Endothelial cell (in vitro differentiated cells): Measurements from ENCODE around the gene POU5F2. TPM values are rescaled to one million over a fixed set of nuclear protein-coding genes. Genes with fewer than 3 reads are reported as not detected.

ENCODE experiments used
- DNase-seq: peaks from one replicate; pipeline ENCODE4 v3.0.0; 2021; ENCODE audit warnings: low spot score
- H3K27ac Mint-ChIP-seq: one replicate; pipeline ENCODE4 v1.8.0; 2021; ENCODE audit warnings: mixed read lengths, inconsistent platforms; ENCODE audit not compliant: unreplicated experiment
- H3K27me3 Mint-ChIP-seq: one replicate; pipeline ENCODE4 v1.8.0; 2021; ENCODE audit warnings: mild to moderate bottlenecking, moderate library complexity, mixed read lengths, inconsistent platforms; ENCODE audit not compliant: unreplicated experiment
- H3K36me3 Mint-ChIP-seq: one replicate; pipeline ENCODE4 v1.8.0; 2021; ENCODE audit warnings: mild to moderate bottlenecking, low read depth, mixed read lengths, inconsistent platforms; ENCODE audit not compliant: unreplicated experiment
- H3K4me1 Mint-ChIP-seq: one replicate; pipeline ENCODE4 v1.8.0; 2021; ENCODE audit warnings: mild to moderate bottlenecking, mixed read lengths, inconsistent platforms; ENCODE audit not compliant: unreplicated experiment
- H3K4me3 Mint-ChIP-seq: one replicate; pipeline ENCODE4 v1.8.0; 2021; ENCODE audit warnings: mild to moderate bottlenecking, mixed read lengths, inconsistent platforms; ENCODE audit not compliant: unreplicated experiment
- H3K9me3 Mint-ChIP-seq: one replicate; pipeline ENCODE4 v1.8.0; 2021; ENCODE audit warnings: mixed read lengths, inconsistent platforms; ENCODE audit not compliant: unreplicated experiment
- CTCF ChIP-seq: fragments of 200-600 bp; sonication (generic); IDR thresholded peaks from one replicate; pipeline ENCODE4 v1.5.0; 2021; ENCODE audit warnings: antibody characterized with exemption; ENCODE audit not compliant: unreplicated experiment
- total RNA-seq: library from RNA; stranded (reverse); fragmentation: NEBNext Ultra II Directional; extraction: Animal tissue kit (Norgen Biotek cat#: 25700); gene quantifications from one replicate; pipeline ENCODE4 v1.2.1, GENCODE V29; 2021; ENCODE audit not compliant: unreplicated experiment

Gene POU5F2
- total RNA-seq, 1 donor from 2014 or later: 0.64 TPM

DNA sequence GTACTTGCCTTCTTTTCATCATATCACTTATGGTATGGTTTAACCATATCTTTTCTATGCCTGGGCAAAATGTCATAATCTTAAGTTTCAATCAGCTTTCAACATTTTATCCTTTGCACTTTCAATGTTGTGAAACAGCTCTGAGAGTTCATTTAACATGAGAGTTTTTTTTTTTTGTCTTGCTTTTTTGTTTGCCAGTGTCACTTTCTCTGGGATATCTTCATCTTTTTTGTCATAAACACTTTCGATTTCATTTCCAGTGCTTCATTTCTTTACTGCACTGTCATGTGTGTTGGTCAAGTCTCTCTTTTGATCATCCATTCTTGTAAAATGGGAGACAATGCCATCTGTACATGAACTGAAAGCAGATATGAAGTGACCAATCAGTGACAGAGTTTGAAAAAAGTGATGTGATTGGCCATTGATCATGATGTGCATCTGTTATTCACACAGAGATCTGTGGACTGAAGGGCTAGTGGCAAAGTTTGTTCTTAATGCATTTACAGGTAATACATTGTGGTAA is 7.5 kb upstream of the POU5F2 start:
- no peak overlapping the region for H3K4me3 Mint-ChIP-seq
- TF ChIP-seq CTCF: no peak
- no peak overlapping the region for H3K27ac Mint-ChIP-seq
- no peak for DNase-seq
- H3K36me3 Mint-ChIP-seq: no peaks in the 10 kb centered on the region
- H3K27me3 Mint-ChIP-seq: no peaks in the 10 kb centered on the region
- H3K9me3 Mint-ChIP-seq: no peaks in the 10 kb centered on the region
- peaks cover 8% of the 10 kb centered on the region for H3K4me1 Mint-ChIP-seq

GRCh38 chr5:93746406-93747056 is 5.1 kb upstream of the POU5F2 start:
- H3K27me3 Mint-ChIP-seq: peaks cover 2% of the 10 kb centered on the region
- no peak overlapping the region for H3K4me3 Mint-ChIP-seq
- DNase-seq: no peak
- TF ChIP-seq CTCF: no peak
- no peak overlapping the region for H3K27ac Mint-ChIP-seq
- H3K36me3 Mint-ChIP-seq: no peaks in the 10 kb centered on the region
- H3K9me3 Mint-ChIP-seq: no peaks in the 10 kb centered on the region
- H3K4me1 Mint-ChIP-seq: peaks cover 8% of the 10 kb centered on the region

DNA sequence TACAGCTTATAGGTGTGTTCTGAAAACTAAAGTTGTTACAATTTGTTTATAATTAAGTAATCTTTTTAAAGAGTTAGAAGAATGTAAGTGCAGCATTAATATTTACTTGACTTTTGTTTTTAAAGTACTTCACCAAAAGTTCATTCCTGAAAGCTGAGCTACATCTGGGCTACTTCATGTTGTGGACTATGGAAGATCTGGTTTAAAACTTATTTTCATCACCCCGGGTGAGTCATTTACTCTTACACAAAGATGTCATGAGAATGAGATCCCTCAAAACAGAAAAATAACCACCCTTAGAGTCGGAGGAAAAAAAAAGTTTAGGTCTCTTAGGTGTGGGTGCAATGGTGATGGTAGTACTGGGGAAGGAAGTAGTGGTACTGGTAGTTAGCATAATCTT is 5.1 kb downstream of the POU5F2 start:
- Mint-ChIP-seq H3K4me3 (no peak overlapping the region), H3K9me3 (no peaks in the 10 kb centered on the region), H3K36me3 (no peaks in the 10 kb centered on the region), H3K27me3 (no peaks in the 10 kb centered on the region), H3K27ac (no peak overlapping the region), H3K4me1 (no peaks in the 10 kb centered on the region)
- no peak for TF ChIP-seq CTCF
- DNase-seq: no peak

DNA sequence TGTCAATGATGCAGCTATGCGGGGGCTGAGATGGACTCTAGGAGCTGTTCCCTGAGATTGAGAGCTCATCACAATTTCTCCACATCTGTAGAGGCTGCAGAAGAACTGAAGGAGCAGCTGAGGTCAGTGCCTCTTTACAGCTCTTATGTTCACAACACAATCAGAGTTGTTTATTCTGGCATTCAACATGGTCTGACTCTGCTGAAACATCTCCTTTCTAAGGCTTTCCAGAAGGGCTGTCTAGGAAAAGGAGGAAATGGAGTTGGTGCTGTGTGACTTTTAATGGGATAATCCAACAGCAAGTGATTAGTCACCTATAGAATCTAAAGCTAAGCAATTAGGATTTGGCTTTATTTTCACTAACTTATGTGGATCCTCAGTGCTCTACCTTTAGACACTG is 6.0 kb downstream of the POU5F2 start:
- H3K27me3 Mint-ChIP-seq: no peaks in the 10 kb centered on the region
- no peaks in the 10 kb centered on the region for H3K9me3 Mint-ChIP-seq
- TF ChIP-seq CTCF: no peak
- no peak overlapping the region for H3K4me3 Mint-ChIP-seq
- H3K4me1 Mint-ChIP-seq: no peaks in the 10 kb centered on the region
- no peaks in the 10 kb centered on the region for H3K36me3 Mint-ChIP-seq
- no peak overlapping the region for H3K27ac Mint-ChIP-seq
- no peak for DNase-seq

DNA sequence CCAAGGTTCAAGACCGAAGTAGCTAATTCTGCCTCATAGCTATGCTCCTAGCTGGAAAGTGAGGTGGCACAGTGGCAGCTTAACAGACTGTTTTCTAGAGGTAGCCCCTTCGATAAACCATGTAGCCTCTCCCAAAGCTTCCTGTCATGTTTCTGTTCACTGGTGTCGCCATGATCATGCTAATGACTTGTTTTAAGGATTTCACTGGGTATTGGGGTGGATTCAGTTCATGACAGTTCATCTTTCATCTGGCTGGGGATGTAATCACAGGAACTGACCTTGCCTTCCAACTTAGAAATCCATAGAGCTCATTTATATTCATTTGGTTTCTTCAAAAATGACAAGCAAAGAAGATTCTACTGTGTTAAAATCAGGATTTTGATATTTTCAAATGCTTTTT is 9.4 kb downstream of the POU5F2 start:
- no peak overlapping the region for H3K27ac Mint-ChIP-seq
- H3K36me3 Mint-ChIP-seq: no peaks in the 10 kb centered on the region
- no peak for TF ChIP-seq CTCF
- H3K27me3 Mint-ChIP-seq: no peaks in the 10 kb centered on the region
- H3K4me3 Mint-ChIP-seq: no peak overlapping the region
- no peaks in the 10 kb centered on the region for H3K9me3 Mint-ChIP-seq
- DNase-seq: no peak
- H3K4me1 Mint-ChIP-seq: no peaks in the 10 kb centered on the region
